HG03575 (cell line): ENCODE data around the gene PALMD.

Experiments
- ATAC-seq: cut with Tn5 transposase; IDR thresholded peaks from one replicate; pipeline ENCODE4 v1.9.1; 2021; ENCODE audit not compliant: unreplicated experiment, insufficient number of reproducible peaks, low FRiP score; ENCODE audit errors: extremely low read depth

The PALMD gene

GRCh38 chr1:99645699-99646531, at the start of gene PALMD:
TSS of gene PALMD (plus strand) at chr1:99646113. CDS start at chr1:99646318, 205 bp downstream.
- ATAC-seq = no peak

GRCh38 chr1:99598738-99599411, 47.0 kb upstream of the PALMD start:
- no peak for ATAC-seq

- ATAC-seq = no peak
Observed at GRCh38 chr1:99599678-99600175, 46.2 kb upstream of the PALMD start.

- no peak for ATAC-seq
Observed at GRCh38 chr1:99600782-99601181, 45.1 kb upstream of the PALMD start.

GRCh38 chr1:99601208-99601607, 44.7 kb upstream of the PALMD start:
- no peak for ATAC-seq

- no peak for ATAC-seq
Observed at GRCh38 chr1:99601709-99602403, 44.1 kb upstream of the PALMD start.

GRCh38 chr1:99602404-99602969, 43.4 kb upstream of the PALMD start:
- ATAC-seq = no peak

GRCh38 chr1:99603699-99604560, 42.0 kb upstream of the PALMD start:
- ATAC-seq = no peak

GRCh38 chr1:99606306-99606705, 39.6 kb upstream of the PALMD start:
- ATAC-seq = no peak

- ATAC-seq = no peak
Observed at GRCh38 chr1:99607590-99607989, 38.3 kb upstream of the PALMD start.

GRCh38 chr1:99608058-99608457, 37.9 kb upstream of the PALMD start:
- no peak for ATAC-seq

GRCh38 chr1:99613716-99614115, 32.2 kb upstream of the PALMD start:
- ATAC-seq = no peak

GRCh38 chr1:99614728-99615127, 31.2 kb upstream of the PALMD start:
- ATAC-seq = no peak

- no peak for ATAC-seq
Observed at GRCh38 chr1:99619583-99619982, 26.3 kb upstream of the PALMD start.

- no peak for ATAC-seq
Observed at GRCh38 chr1:99621340-99621901, 24.5 kb upstream of the PALMD start.

GRCh38 chr1:99622702-99623347, 23.1 kb upstream of the PALMD start:
- ATAC-seq = no peak

GRCh38 chr1:99623554-99623953, 22.4 kb upstream of the PALMD start:
- no peak for ATAC-seq

GRCh38 chr1:99627615-99628014, 18.3 kb upstream of the PALMD start:
- no peak for ATAC-seq
